ENCODE data around the gene LRRC45. TPM values are rescaled to one million over a fixed set of nuclear protein-coding genes. Genes with fewer than 3 reads are reported as not detected.

Gene LRRC45
- total and polyA plus RNA-seq, 2 experiments from 2014 or later: 16.1 to 40.7 TPM

DNA sequence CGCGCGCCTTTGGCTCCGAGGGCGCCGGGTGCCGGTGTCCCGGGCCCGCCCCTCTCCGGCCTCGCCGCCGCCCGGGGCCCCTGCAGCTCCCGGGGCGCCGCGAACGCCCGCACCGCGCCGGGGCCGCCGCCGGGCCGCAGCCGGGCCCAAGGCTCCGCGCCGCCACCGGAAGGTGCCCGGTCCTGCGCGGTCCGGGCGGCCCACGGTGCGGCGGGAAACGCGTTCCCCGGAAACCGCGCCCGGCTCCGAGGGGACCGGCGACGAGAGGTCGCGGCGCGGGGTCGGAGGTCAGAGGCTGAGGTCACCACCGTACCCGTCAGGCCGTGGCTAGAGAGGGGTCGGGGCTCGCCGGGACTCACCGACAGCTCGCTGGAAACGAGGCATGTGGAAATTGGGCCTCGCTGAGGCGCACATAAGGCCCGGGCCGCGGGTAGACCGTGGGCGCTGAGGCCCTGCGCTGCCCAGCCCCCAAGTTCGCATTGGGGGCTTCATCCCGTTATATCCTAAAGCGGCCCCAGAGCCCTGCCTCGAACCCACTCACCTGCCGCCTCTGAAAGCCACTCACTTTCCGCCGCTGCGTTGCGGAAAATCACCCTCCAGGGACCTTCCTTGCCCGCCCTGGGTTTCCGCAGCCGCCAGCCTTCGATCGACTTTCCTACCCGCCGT is 42.7 kb downstream of the LRRC45 start, which contains the start of gene DUS1L:
Gene DUS1L, minus strand, starts transcription at position 167 of the 666 bp plus-strand sequence. CDS start 745 bp downstream, outside the sequence.
- Histone ChIP-seq H2AFZ (peak within 1 kb of the TSS; percentile 94), H3K27me3 (ENCODE audit: insufficient read depth) (no peaks in the 10 kb centered on the region), H3K9me2 (ENCODE audit: insufficient read depth) (no peaks in the 10 kb centered on the region), H3K36me3 (ENCODE audit: insufficient read depth) (no peaks in the 10 kb centered on the region), H4K20me1 (replicated peaks; ENCODE audit: insufficient read depth) (no peaks in the 10 kb centered on the region), H3K4me3 (peak within 1 kb of the TSS; percentile 77), H3K27ac (ENCODE audit: low read depth) (no peak within 1 kb of the TSS), H3K4me2 (peak within 1 kb of the TSS; percentile 88), H3K79me2 (replicated peaks; ENCODE audit: insufficient read depth) (no peaks in the 10 kb centered on the region), H3K4me1 (ENCODE audit: insufficient read depth) (no peaks in the 10 kb centered on the region), H3F3A (replicated peaks; ENCODE audit: low read depth) (0 out of 2 replicates have a peak, but pooled peaks cover 4% of the 10 kb centered on the region)
- peak; percentile 74 for DNase-seq (ENCODE audit: low spot score)
- Mint-ChIP-seq H3K9me3 (no peaks in the 10 kb centered on the region), H3K4me1 (peaks cover 4% of the 10 kb centered on the region; the same call in 2 of the 3 replicates), H3K36me3 (ENCODE audit: low read depth) (no peaks in the 10 kb centered on the region; the same call in 1 of the 3 replicates), H3K27ac (no peak within 1 kb of the TSS), H3K27me3 (ENCODE audit: insufficient read depth, low read depth, poor library complexity) (peaks cover 3% of the 10 kb centered on the region), H3K4me3 (peak within 1 kb of the TSS; percentile 80)
- TF ChIP-seq JUNB (IDR thresholded peaks at IDR 0.05; ENCODE audit: unreplicated experiment) (no peak), CREB1 (CRISPR knock-in tag; IDR thresholded peaks at IDR 0.05; ENCODE audit: low read depth) (peak; percentile 80), ZNF114 (CRISPR knock-in tag; IDR thresholded peaks at IDR 0.05) (no peak), REST (IDR thresholded peaks at IDR 0.05; ENCODE audit: unreplicated experiment) (no peak), POLR2AphosphoS5 (IDR thresholded peaks at IDR 0.05; ENCODE audit: low read depth) (peak; percentile 59; the same call in 1 of the 2 replicates), ZNF331 (CRISPR knock-in tag; IDR thresholded peaks at IDR 0.05; ENCODE audit: low read depth) (no peak), NANOG (IDR thresholded peaks at IDR 0.05; ENCODE audit: borderline replicate concordance) (no peak), EZH2phosphoT487 (IDR thresholded peaks at IDR 0.05; ENCODE audit: unreplicated experiment) (no peak), EZH2 (IDR thresholded peaks at IDR 0.05; ENCODE audit: low read depth, unreplicated experiment) (no peak), STAT1 (IDR thresholded peaks at IDR 0.05; ENCODE audit: unreplicated experiment) (no peak)
- TF ChIP-seq, protein P1, sequence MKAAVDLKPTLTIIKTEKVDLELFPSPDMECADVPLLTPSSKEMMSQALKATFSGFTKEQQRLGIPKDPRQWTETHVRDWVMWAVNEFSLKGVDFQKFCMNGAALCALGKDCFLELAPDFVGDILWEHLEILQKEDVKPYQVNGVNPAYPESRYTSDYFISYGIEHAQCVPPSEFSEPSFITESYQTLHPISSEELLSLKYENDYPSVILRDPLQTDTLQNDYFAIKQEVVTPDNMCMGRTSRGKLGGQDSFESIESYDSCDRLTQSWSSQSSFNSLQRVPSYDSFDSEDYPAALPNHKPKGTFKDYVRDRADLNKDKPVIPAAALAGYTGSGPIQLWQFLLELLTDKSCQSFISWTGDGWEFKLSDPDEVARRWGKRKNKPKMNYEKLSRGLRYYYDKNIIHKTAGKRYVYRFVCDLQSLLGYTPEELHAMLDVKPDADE (IDR thresholded peaks at IDR 0.05): peak; percentile 79
- TF ChIP-seq, protein P2, sequence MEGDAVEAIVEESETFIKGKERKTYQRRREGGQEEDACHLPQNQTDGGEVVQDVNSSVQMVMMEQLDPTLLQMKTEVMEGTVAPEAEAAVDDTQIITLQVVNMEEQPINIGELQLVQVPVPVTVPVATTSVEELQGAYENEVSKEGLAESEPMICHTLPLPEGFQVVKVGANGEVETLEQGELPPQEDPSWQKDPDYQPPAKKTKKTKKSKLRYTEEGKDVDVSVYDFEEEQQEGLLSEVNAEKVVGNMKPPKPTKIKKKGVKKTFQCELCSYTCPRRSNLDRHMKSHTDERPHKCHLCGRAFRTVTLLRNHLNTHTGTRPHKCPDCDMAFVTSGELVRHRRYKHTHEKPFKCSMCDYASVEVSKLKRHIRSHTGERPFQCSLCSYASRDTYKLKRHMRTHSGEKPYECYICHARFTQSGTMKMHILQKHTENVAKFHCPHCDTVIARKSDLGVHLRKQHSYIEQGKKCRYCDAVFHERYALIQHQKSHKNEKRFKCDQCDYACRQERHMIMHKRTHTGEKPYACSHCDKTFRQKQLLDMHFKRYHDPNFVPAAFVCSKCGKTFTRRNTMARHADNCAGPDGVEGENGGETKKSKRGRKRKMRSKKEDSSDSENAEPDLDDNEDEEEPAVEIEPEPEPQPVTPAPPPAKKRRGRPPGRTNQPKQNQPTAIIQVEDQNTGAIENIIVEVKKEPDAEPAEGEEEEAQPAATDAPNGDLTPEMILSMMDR (conservative IDR thresholded peaks at IDR 0.05; ENCODE audit: low read depth in 2 of 2): no peak
- TF ChIP-seq, protein P3, sequence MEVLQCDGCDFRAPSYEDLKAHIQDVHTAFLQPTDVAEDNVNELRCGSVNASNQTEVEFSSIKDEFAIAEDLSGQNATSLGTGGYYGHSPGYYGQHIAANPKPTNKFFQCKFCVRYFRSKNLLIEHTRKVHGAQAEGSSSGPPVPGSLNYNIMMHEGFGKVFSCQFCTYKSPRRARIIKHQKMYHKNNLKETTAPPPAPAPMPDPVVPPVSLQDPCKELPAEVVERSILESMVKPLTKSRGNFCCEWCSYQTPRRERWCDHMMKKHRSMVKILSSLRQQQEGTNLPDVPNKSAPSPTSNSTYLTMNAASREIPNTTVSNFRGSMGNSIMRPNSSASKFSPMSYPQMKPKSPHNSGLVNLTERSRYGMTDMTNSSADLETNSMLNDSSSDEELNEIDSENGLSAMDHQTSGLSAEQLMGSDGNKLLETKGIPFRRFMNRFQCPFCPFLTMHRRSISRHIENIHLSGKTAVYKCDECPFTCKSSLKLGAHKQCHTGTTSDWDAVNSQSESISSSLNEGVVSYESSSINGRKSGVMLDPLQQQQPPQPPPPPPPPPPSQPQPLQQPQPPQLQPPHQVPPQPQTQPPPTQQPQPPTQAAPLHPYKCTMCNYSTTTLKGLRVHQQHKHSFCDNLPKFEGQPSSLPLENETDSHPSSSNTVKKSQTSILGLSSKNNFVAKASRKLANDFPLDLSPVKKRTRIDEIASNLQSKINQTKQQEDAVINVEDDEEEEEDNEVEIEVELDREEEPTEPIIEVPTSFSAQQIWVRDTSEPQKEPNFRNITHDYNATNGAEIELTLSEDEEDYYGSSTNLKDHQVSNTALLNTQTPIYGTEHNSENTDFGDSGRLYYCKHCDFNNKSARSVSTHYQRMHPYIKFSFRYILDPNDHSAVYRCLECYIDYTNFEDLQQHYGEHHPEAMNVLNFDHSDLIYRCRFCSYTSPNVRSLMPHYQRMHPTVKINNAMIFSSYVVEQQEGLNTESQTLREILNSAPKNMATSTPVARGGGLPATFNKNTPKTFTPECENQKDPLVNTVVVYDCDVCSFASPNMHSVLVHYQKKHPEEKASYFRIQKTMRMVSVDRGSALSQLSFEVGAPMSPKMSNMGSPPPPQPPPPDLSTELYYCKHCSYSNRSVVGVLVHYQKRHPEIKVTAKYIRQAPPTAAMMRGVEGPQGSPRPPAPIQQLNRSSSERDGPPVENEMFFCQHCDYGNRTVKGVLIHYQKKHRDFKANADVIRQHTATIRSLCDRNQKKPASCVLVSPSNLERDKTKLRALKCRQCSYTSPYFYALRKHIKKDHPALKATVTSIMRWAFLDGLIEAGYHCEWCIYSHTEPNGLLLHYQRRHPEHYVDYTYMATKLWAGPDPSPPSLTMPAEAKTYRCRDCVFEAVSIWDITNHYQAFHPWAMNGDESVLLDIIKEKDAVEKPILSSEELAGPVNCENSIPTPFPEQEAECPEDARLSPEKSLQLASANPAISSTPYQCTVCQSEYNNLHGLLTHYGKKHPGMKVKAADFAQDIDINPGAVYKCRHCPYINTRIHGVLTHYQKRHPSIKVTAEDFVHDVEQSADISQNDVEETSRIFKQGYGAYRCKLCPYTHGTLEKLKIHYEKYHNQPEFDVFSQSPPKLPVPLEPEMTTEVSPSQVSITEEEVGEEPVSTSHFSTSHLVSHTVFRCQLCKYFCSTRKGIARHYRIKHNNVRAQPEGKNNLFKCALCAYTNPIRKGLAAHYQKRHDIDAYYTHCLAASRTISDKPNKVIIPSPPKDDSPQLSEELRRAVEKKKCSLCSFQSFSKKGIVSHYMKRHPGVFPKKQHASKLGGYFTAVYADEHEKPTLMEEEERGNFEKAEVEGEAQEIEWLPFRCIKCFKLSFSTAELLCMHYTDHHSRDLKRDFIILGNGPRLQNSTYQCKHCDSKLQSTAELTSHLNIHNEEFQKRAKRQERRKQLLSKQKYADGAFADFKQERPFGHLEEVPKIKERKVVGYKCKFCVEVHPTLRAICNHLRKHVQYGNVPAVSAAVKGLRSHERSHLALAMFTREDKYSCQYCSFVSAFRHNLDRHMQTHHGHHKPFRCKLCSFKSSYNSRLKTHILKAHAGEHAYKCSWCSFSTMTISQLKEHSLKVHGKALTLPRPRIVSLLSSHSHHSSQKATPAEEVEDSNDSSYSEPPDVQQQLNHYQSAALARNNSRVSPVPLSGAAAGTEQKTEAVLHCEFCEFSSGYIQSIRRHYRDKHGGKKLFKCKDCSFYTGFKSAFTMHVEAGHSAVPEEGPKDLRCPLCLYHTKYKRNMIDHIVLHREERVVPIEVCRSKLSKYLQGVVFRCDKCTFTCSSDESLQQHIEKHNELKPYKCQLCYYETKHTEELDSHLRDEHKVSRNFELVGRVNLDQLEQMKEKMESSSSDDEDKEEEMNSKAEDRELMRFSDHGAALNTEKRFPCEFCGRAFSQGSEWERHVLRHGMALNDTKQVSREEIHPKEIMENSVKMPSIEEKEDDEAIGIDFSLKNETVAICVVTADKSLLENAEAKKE (CRISPR knock-in tag; IDR thresholded peaks at IDR 0.05): no peak
- ATAC-seq: peak; percentile 77
